HG02759 (cell line): Measurements from ENCODE around the gene TMEM41B.
"Not testable (repeated sequence)": the region's sequence is repeated elsewhere in the genome, so short reads cannot be mapped to it uniquely, and the experiment has no call there.

Experiments used
- ATAC-seq: cut with Tn5 transposase; IDR thresholded peaks from one replicate; pipeline ENCODE4 v1.9.1; 2021; ENCODE audit warnings: mild to moderate bottlenecking, moderate library complexity; ENCODE audit not compliant: unreplicated experiment

Gene TMEM41B

GRCh38 chr11:9314291-9315077, at the start of gene TMEM41B:
Gene TMEM41B (minus strand): TSS chr11:9314593. CDS start chr11:9314441, 152 bp downstream.
- peak; percentile 99 for ATAC-seq

GRCh38 chr11:9362393-9362863, 48.0 kb upstream of the TMEM41B start:
- no peak for ATAC-seq

- ATAC-seq, result not testable (repeated sequence)
These were observed 46.6 kb upstream of the TMEM41B start for GRCh38 chr11:9360862-9361622.

GRCh38 chr11:9357041-9357440, 42.6 kb upstream of the TMEM41B start:
- ATAC-seq, result no peak

- no peak for ATAC-seq
These were observed 37.0 kb upstream of the TMEM41B start for GRCh38 chr11:9351321-9351881.

- ATAC-seq, result not testable (repeated sequence)
These were observed 33.4 kb upstream of the TMEM41B start for GRCh38 chr11:9347779-9348178.

GRCh38 chr11:9347100-9347499, 32.7 kb upstream of the TMEM41B start:
- ATAC-seq, result no peak

- ATAC-seq, result no peak
These were observed 29.8 kb upstream of the TMEM41B start for GRCh38 chr11:9344061-9344680.

- ATAC-seq, result no peak
These were observed 27.3 kb upstream of the TMEM41B start for GRCh38 chr11:9341638-9342178.

GRCh38 chr11:9332655-9333054, 18.3 kb upstream of the TMEM41B start:
- ATAC-seq, result no peak

GRCh38 chr11:9330387-9331384, 16.3 kb upstream of the TMEM41B start:
- ATAC-seq, result no peak

GRCh38 chr11:9320047-9320446, 5.7 kb upstream of the TMEM41B start:
- ATAC-seq, result no peak

- ATAC-seq, result not testable (repeated sequence)
These were observed 5.1 kb upstream of the TMEM41B start for GRCh38 chr11:9319377-9320001.

GRCh38 chr11:9318442-9319376, 4.3 kb upstream of the TMEM41B start:
- not testable (repeated sequence) for ATAC-seq

GRCh38 chr11:9316334-9316733, 1.9 kb upstream of the TMEM41B start:
- no peak for ATAC-seq

- no peak for ATAC-seq
These were observed 790 bp upstream of the TMEM41B start for GRCh38 chr11:9315078-9315688.

- peak; percentile 3 for ATAC-seq
These were observed 624 bp downstream of the TMEM41B start for GRCh38 chr11:9313648-9314290.
